Measurements from ENCODE around the gene TSFM.

TSFM gene

DNA sequence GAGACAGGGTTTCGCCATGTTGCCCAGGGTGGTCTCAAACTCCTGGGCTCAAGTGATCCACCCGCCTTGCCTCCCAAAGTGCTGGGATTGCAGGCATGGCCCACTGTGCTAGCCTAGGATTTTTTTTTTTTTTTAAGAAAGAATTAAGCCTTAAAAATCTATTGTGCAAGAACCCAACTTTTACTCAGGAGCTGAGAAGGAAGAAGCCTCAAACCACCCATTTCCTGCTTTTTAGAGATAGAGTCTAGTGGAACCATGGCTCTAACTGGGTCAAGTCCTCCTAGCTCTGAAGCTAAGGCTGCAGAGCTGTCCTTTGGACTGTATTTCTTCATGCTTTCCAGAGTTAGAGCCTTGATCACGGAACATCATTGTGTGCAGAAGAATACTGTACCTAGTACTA, 1.3 kb upstream of the TSFM start:
- DNase-seq: no peak

DNA sequence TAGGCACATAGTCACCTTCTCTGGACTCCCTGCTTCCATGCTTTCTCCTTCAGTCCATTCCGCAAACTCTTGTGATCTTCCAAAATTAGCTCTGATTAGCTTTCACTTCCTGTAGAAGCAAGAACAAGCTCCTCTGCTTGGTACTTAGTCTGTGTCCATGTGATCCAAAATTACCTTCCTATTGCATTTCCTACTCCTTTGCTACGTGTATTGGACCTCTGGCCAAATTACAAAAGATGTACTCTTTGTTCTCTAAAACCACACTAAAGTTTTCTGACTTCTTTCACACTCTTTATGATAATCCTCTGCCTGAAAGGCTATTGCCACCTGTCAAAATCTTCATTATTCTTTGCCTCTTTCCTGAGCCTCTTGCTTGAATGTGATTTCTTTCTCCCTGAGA, 786 bp upstream of the TSFM start:
- no peak for DNase-seq

DNA sequence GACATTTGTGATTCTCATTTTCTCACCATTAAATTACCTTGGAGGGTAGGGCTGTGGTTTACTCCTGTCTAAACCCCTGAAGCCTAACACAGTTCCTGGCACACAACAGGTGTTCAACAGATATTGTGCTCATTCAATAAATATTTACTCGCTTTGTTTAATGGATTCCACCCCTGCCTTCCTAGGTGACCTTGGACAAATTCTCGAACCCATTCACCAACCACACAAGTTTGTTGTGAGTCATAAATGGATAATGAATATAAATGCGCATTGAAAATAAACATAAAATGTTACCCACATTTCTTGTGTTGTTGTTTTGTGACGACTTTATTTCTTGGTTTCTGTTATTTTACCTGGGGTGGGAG, 362 bp upstream of the TSFM start:
- DNase-seq: no peak

DNA sequence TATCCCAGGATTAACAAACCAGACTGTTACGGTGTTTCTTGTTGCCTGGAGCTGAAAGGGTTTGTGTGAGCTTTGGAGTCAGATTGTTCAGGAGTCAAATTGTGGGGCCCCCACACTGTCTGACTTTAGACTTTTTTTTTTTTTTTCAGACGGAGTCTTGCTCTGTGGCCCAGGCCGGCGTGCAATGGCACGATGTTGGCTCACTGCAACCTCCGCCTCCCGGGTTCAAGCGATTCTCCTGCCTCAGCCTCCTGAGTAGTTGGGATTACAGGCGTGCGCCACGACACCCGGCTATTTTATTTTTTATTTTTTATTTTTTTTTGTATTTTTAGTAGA, 847 bp downstream of the TSFM start:
- no peak for DNase-seq

DNA sequence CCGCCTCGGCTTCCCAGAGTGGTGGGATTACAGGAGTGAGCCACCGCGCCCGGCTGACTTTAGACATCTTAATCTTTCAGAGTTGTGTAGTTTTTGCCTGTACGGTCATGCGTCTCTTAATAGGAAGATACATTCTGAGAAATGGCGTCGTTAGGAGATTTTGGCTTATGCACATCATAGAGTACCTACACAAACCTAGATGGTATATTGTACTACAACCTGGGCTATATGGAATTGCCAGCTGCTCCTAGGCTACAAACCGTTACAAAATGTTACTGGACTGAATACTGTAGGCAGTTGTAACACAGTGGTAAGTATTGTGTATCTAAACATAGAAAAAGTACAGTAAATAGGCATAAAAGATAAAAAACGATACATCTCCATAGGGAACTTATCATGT, 1.3 kb downstream of the TSFM start:
- DNase-seq: no peak

DNA sequence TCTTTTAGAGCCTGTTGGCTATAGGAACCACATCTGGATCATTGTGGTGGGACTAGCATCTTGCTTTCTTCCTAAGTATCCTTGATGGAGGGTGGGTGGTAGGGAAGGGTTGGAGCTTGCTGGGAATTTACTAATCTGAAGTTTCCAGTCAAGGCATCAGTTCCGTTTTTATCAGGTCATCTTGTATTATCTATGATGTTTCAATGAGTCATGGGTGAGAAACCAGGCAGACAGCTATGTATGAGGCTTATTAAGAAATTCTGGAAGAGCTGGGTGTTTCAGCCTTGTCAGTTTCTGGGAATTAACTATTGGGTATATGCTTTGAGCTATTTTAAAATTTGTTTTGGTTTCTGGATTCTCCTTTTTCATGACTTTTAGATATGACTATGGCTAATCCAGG, 11.3 kb downstream of the TSFM start:
- no peak for DNase-seq

DNA sequence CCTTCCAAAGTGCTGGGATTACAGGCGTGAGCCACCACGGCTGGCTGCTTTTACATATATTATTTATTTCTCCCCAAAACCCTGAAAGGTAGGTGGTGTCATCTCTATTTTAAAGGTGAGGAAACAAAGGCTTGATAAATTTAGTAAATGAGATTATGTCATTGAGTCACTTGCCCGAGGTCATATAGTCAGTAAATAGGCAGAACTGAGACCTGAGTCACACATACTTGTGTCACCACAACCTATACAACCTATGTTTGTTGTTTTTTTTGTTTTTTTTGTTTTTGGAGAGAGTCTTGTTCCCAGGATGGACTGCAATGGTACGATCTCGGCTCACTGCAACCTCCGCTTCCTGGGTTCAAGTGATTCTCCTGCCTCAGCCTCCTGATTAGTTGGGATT, 12.8 kb downstream of the TSFM start:
- no peak for DNase-seq

DNA sequence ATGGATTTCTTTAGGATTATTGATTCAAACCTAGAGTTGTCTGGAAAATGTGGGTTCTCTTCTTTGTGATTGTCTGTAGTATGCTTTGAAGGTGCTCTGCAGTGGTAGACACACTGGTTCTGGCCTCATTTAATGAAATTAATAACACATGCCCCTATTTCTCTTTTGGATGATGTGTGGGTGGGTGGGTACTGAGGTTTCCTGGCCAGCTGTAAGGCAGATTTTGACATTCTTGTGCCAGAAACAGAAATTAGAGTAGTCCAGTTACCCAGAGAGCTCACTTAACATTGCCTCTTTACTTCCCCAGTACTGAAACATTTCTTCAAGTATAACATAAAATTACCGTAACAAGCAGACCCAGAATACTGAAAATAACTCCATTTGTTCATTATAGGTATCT, 14.4 kb downstream of the TSFM start:
- DNase-seq: no peak

DNA sequence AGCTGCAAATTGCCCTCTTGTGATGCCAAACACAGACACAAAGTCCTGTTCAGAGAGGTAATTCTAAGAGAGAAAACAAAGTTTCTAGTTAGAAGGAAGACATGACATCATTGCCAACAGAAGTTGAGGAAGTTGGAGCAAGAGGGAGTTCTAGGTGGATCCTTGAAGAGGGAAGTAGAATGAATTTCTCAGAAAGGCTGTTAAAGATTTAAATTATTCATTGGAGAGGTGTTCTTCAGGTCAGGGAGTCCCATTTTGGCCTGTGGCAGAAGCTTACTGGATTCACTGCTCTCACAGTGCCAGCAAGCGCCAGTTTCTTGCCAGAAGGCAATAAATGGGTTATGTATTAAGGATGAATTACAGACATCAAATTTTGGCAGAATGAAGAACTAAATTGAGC, 15.3 kb downstream of the TSFM start:
- DNase-seq: no peak

DNA sequence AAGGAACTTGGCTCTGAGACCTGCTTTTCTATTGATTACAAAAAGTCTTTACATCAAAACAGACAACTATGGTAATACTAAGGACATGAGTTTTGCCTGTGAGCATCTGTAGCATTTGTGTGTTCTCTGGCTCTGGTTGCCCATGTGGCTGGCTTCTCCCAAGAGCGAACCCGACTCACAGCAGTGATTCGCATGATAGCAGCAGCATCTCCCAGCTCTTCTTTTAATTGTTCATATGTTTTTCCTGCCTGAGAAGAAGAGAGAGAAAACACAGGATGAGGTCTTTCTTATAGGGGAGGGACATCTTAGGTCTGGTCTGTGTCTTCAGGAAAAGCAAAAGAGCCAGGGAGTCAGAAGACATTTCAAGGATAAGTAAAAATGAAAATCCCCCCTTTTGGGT, 18.4 kb downstream of the TSFM start:
- no peak for DNase-seq

DNA sequence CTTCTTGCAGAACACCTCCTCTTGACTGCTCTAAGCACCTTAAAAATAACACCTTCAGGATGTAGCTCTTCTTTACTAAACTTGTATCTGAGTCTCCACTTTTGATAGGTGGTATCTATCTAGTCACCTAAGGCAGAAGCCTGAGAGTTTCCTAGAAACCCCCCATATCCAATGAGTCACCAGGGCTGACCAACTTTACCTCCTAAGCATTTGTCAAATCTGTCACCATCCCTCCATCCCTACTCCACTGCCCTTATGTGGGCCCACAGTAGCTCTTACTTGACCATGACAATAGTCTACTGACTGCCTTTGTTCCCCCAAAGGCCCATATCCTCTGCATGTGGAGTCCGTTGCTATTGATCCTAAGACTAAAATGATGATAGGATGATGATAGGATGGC, 20.0 kb downstream of the TSFM start:
- no peak for DNase-seq

DNA sequence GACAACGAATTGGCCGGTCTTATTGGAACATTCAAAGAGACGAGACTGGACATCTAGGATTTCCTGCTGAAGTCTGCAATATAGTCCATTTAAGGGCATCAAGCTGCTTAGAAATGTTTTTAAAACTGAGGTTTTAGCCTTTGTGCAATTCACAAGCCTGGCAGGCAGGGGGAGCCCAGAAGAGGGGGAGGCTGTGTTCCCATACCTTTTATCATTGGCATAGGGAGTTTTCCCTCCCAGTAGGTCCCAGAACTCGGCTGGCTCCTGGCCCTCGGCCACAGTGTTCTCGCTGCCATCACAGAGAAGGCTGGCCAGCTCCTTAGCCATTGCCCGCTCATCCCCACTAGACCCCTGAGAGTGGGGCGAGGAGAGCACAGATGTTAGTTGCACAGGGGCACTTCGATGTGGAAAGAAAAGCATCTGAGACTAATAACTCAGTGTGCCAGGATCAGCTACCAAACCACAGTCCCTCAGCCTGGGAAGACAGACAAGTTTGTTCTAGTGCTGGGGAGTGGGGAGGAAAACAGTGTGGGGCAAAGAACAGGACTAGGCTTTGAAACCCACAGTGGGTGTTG, 20.8 kb downstream of the TSFM start:
- no peak for DNase-seq

DNA sequence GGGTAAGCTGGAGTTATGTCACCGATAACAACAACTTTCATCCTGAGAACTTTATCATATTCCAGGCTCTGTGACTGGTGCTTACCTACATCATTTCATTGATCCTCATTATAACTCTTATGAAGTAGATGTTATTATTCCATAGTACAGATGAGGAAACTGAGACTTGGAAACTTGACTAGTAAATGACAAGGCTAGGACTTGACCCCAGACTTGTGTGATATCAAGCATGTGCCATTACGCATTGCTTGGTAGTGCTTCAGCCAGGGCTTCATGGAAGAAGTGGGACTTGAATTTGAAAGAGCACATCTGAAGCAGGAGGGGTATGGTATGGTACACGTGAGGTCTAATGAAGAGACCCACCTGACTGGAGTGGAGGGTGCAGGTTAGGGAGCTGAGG, 24.1 kb downstream of the TSFM start:
- DNase-seq: no peak

DNA sequence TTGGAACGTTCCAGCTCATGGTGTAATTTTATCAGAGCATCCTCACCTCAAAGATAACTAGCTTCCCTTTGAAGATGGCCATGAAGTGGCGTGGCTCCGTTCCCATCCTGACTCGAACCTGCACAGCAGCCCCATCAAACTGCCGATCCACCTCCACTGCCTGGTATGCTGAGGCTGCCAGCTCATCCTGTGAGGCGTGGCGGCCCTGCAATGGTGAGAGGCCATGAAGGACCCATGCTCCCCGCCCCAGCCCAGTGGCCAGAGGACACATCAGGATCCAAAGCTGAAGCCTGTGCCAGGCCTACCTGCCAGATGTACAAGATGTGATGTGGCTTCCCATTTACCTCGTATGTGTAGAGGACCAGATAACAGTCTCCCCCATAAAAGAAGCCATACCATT, 24.7 kb downstream of the TSFM start:
- no peak for DNase-seq

DNA sequence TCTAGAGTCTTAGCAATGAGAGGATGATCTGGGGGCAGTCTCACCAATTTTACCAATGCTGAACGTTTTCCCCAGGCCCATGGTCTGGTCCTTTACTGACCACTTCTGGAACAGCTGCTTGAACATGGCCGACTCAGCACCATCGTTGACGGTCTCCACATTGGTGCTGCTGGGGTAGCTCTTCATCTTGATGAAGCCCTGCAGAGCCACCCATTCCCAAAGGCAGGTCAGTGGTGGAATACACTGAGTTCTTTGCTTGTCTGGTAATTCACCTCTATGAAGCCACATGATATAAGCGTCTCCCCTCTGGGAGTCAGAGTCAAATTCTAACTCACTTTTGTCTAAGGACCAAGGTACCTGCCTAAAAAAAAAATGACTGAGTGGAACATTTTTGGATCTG, 25.8 kb downstream of the TSFM start:
- DNase-seq: no peak

DNA sequence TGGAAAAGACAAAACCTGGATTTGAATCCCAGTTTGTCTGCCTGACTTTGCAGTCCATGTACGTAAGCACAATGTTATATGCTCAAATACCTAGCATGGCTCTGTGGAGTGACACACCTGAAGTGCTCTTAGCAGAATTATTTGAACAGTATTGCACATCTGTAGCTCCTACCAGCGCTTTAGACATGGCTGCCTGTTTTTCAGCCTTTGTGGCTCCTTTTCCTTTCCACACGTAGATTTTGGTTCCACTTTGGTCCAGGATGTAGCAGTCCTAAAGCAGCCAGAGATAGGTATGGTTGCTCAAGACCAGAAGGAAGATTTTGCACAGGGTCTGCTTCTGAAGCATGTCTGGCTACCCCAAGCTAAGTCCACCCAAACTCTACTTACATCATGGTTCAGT, 26.8 kb downstream of the TSFM start:
- DNase-seq: no peak

DNA sequence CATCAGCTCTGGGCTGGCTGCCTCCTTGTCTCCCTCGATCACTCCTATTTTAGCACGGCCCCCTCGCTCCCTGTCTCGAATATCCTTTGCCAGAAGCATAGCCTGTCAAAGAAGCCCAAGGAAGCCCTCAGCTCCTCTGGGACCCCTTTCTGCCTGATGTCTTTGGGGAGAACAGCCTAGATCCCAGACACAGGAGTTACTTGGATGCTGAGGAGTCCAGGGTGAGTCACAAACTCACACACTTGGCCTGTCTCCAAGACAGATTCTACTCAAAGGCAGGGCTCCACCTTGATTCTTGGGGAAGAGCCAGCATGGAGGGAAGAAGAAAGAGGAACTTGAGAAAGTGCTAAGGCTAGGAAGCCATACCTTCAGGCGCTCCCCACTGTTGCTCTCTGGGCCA, 27.9 kb downstream of the TSFM start:
- DNase-seq: no peak

DNA sequence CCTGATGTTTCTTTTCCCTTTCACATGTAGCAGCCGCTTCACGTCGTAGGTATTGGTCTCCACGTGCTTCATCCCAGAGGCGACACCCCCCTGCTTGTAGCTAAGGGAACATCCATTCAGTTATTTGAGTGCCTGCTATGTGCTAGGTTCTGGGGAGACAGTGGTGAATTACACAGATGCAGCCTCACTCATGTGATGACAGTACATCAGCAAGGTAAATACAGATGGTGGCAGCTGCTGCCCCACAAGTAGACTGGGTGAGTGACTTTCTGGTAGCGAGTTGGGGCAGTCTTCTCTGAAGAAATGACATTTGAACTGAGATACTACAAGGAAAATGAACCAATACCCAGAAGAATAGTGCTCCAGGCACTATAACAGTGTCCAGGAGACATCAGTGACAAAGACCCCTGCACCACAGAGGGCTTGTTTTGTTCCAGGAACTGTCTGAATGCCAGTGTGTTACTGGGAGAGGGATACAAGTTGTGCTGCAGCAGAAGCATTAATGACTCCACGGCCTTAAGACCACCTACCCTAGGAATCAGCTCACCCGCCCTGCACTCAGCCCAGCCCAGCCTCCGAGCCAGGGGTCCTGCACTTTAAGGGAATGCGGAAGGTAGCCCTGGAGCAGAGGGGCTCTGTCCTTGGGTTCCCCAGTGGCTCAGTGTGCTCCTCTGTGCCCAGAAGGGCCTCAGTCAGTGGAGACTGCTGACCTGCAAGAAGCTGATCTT, 28.6 kb downstream of the TSFM start:
- no peak for DNase-seq

DNA sequence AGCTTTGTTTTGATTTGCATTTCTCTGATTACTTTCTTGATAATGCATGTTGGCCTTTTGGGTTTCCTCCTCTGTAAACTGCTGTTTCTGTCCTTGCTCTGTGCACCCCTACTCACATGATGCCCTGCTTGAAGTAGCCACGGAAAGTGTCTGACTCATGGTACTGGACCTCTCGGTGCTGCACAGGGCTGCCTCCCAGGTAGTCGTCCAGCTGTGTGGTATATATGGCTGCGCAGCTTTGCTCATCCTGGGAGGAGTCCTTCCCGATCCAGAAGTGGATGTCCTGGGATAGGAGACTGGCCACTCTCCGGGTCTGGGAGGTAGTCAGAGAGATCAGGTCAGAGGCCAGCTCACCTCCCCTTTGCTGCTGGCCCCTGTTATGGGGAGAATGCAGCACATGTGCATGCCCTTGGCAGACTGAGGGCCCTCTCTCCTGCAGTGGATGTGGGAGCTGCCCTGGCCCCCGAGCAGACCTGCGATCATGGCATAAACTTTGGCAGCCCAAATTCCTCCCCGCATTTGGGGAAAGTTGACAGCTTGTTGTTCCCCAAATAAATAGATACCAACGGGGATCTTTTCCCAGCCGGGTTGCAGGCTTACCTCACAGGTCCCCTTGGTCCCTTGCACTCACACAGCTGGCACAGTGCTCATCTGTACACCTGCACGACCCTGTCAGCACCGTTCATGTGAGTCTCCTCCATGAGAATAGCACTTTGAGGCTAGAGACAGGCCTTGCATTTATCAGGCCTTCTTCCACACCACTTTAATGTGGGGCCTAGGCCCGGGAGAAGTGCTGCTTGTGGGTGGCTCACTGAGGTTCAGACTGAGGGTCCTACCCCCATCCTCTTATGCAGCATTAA, 30.8 kb downstream of the TSFM start:
- no peak for DNase-seq

DNA sequence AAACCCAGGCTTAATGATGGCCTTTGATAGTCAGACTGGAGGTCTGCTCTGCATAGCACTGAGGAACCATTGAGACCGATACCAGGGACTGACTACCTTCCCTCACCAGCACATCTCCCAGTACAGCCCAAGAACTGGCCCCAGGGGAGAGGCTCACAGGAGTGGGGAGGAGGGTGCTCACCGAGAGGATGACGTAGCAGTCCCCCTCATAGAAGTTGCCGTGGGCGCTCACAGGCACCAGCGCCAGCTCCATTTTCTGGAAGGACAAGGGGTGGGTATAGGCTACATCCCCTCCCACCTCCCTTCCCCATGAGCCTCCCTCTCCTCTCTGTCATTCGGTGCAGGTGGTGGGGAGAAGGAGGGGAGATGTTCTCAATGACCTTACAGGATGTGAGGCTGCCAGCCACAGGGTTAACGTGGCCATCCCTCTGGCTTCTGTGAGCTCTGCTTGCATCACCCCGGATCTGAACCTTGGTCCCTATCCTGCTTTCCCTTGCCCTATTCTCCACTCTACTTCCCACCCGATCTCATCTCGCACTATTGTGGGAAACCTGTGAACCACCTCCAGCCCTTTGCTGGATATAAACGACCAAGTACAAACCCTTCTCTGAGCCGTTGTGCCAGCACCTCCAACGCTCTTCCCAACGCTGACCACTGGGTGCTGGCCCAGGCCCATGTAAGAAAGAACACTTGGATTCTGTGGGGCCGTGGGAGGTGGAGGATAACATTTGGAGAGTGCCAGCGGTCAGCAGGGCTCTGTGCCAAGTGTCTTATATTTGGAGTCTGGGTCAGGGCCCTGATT, 31.6 kb downstream of the TSFM start:
- DNase-seq: no peak

DNA sequence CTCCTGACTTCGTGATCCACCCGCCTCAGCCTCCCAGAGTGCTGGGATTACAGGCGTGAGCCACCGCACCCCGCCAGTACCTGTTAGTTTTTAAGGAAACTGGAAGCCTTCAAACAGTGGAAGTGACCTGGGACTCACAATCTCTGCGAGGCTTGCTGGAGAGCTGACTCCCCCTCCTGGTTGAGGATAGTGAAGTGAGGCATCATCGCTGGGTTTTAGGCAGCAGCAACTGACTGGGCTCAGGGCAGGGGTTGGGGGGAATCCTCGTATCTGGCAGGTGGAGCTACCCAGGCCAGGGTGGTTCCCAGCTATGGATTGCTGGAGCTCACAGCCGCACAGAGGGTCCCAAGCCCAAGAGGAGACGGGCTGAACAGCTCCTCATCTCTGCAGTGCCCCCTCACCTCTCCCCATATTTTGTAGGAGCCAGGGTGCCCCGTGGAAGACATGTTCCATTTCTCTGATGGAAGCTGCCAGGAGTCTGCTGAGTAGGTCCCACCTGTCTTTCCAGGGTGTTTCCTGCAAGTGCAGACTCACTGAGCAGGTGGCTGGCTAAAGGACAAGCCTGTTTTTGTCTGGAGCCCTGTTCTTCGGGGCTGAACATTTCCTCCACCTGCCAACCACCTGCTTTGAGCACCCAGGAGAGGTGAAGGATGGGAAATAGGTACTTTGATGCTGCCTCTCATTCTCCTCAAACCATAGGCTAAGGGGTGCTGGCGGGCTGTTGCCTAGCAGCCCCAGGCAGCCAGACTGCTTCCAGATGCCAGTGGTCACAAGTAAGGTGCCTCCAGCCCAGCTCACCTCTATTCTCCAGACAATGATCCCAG, 32.8 kb downstream of the TSFM start:
- peak; percentile 85 for DNase-seq

DNA sequence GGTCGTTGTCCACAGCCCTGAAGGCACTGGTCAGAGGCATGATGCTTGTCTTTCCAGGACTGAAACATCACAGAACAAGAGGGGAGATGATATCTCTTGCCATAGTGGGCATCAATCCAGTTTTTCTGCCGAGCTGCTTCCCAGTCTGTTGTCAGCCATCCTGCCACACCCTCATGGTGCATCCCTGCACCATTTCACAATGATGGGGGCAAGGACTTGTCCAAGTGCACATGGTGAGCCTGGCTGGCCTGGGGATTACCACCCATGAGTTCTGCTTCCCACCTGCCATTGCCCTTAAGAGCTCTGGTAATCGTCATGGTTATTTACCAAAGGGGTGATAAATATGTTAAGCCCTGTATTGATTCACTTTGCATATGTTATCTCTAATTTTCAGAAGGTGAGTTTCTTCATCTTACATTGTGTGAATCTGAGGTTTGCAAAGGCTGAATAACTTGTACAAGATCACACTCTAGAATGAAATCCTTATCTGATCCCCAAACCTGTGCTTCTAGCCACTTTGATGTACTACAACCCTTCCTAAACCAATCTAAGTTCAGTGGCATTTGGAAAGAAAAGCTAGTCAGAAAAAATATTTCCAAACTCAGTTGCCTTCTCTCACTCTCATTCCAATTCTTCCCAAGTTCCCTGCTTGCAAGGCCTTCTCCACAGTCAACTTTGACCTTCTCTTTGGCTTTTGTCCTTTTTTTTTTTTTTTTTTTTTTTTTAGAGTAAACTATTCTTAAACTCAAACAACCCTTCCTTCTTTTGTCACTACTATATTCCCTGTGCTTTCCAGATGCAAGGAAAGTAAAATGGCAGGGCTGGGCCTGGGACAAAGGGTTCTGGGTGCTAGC, 33.6 kb downstream of the TSFM start:
- no peak for DNase-seq
